AG04449 (cell line): Measurements from ENCODE around the gene MBIP.

ENCODE experiments used
- CTCF ChIA-PET: fragments of 350-600 bp; formaldehyde crosslinking; extraction: SDS; loops from one replicate; lab custom pipeline; 2021; ENCODE audit warnings: antibody characterized with exemption; lab: Yijun Ruan, JAX
- POLR2A ChIA-PET: fragments of 400-600, 350-600 bp; formaldehyde crosslinking; extraction: SDS; loops from one replicate; lab custom pipeline; 2020; ENCODE audit warnings: antibody characterized with exemption, inconsistent platforms; lab: Yijun Ruan, JAX
- DNase-seq: peaks from one replicate; pipeline ENCODE4 v3.0.0-alpha.2; 2010; ENCODE audit warnings: low read depth, low spot score
- H3K4me3 ChIP-seq: 2 replicates; pipeline ENCODE4 v1.5.1; 2011; ENCODE audit warnings: low read depth, mild to moderate bottlenecking, control low read depth, low read length
- TF ChIP-seq, protein P1 (sequence below): IDR thresholded peaks from one replicate; pipeline ENCODE4 v1.5.1; 2011; ENCODE audit warnings: mild to moderate bottlenecking, moderate library complexity, low read length, control low read depth, inconsistent platforms; ENCODE audit not compliant: insufficient read depth; ENCODE audit errors: missing control alignments

Gene MBIP

DNA sequence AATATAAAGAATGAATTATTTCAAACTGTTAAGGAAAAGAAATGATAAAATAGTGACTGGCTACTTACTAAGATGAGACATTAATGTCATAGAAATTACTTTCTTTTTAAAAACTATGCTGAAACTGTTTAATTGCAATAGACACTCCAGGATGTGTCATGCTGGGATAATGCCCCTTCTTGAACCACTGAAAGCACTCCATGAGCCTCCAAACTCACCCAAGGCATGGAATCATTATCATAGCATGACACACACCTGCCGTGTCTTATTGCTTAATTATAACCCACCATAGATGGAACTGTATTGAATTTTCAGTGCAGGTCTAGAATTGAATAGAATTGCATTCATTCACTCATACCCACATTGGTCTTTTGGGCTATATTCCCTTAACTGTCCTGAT, 4.3 kb downstream of the MBIP start:
- ChIA-PET CTCF (no interaction called here), POLR2A (no interaction called here)
- no peak for DNase-seq
- no peak overlapping the region for H3K4me3 ChIP-seq
- TF ChIP-seq, protein P1, sequence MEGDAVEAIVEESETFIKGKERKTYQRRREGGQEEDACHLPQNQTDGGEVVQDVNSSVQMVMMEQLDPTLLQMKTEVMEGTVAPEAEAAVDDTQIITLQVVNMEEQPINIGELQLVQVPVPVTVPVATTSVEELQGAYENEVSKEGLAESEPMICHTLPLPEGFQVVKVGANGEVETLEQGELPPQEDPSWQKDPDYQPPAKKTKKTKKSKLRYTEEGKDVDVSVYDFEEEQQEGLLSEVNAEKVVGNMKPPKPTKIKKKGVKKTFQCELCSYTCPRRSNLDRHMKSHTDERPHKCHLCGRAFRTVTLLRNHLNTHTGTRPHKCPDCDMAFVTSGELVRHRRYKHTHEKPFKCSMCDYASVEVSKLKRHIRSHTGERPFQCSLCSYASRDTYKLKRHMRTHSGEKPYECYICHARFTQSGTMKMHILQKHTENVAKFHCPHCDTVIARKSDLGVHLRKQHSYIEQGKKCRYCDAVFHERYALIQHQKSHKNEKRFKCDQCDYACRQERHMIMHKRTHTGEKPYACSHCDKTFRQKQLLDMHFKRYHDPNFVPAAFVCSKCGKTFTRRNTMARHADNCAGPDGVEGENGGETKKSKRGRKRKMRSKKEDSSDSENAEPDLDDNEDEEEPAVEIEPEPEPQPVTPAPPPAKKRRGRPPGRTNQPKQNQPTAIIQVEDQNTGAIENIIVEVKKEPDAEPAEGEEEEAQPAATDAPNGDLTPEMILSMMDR = no peak

DNA sequence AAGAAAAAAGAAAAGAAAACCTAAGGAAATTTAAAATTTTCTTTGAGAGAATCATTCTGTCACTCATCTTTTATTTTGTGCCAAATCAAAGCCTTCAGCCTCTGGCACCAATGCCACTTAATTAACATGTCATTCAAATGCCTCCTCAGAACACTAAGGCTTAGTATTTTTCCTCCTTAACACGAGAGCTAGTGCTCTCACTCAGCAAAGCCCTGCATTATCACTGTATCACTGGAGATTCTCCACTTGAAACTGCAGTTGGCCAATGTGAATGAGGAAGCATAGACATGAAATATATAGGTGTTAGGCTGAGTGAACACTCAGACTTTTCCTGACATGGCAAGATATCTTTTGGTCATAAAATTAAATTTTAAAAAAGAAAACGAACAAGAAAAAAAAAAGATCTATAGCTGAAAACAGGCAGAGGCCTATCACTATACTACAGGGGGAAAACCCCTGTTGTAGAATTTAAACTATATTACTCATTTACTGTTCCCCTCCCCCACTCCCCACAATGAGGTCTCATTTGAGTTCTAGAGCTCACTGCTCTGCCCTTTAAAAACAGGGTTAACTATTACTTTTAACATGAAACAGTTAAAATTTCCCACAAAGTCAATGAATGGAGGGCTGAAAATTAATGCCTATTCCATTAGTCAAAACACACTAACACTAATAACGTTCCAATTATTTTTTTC, 5.1 kb downstream of the MBIP start:
- TF ChIP-seq, protein P1 = no peak
- H3K4me3 ChIP-seq = no peak overlapping the region
- no peak for DNase-seq
- CTCF ChIA-PET = no interaction called here
- POLR2A ChIA-PET = no interaction called here

DNA sequence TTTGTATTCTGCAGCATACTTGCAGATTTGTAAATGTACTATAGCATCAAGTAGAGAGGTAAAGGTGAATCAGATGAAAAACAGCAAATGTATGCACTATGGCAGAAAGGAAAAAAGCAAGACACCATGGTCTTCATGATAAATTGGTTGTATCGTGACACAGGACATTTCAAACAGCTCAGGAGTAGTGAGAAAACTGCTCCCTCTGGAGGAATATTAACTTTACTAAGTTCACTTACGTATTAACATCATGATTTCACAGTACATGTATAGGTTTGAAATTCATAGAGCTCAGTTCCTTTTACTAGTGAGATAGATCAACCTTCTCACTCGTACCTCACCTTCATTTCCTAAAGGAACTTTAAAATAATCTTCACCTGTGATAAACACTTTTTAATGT, 6.5 kb downstream of the MBIP start:
- CTCF ChIA-PET = interaction anchor here (0.6 to 1.1 kb wide), 3 partner anchors 10 to 244 kb away, joined by 3 read pairs; no protein-coding TSS in a partner anchor
- no peak for DNase-seq
- no peak overlapping the region for H3K4me3 ChIP-seq
- POLR2A ChIA-PET = no interaction called here
- TF ChIP-seq, protein P1 = no peak

DNA sequence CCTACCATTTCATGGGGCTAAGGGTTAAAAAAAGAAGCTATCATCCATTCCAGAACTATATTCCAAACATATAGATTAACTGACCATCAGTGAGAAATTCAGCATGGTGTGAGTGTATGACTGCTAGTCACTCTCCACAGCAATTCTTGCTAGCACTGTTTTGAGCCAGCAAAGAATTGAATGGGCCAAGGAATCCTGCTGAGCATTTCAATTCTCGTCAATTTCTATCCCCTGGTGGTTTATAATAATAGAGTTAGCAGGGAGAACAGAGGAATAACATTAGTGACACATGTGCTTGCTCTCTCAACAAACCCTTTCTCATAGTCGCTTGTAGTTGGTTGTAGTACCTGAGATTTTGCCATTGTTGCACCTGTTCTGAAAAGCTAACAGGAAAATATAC, 7.2 kb downstream of the MBIP start:
- TF ChIP-seq, protein P1 = no peak
- ChIA-PET POLR2A (no interaction called here), CTCF (interaction anchor here (0.6 to 1.1 kb wide), 3 partner anchors 9 to 243 kb away, joined by 3 read pairs; no protein-coding TSS in a partner anchor)
- no peak for DNase-seq
- H3K4me3 ChIP-seq = no peak overlapping the region

DNA sequence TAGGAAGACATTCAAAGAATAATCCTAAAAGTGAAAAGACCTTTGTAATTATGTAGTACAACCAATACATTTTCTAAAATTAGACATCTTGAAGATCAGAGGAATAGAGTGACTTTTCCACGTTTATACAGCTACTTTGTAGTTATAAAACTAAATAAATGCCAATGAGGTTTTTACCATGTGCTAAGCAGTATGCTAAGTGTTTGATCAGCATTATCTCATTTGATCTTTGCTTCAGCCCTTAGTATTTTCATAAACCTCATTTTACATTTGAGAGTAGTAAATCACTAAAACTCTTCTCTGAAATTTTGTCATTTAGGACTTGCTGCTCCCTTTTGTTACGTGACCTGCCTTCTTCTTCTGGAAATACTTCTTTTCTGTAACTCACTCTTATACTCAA, 13.6 kb downstream of the MBIP start:
- no peak for DNase-seq
- CTCF ChIA-PET = no interaction called here
- no peak overlapping the region for H3K4me3 ChIP-seq
- POLR2A ChIA-PET = no interaction called here
- TF ChIP-seq, protein P1 = no peak

DNA sequence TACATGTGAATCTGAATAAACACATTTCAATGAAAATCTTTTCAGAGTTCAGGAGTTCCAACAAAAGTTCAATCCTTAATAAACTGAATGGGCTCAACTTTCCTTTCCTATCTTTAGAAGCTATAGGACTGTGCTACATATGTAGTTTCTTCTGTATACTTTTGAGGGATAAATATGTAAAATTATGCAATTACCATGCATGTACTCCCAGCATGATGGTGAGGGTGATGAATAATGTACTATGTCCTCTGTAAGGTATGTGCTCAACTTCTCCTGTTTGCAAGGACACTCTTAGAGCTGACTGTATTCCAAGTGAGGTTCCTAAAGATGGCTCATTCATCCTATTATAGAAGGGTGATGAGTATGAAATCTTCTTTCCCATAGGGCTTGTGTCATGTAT, 15.5 kb downstream of the MBIP start:
- no peak overlapping the region for H3K4me3 ChIP-seq
- POLR2A ChIA-PET = no interaction called here
- TF ChIP-seq, protein P1 = no peak
- DNase-seq = no peak
- CTCF ChIA-PET = interaction anchor here (0.6 to 1.6 kb wide), 4 partner anchors 9 to 316 kb away, joined by 3 to 5 read pairs (median 4); no protein-coding TSS in a partner anchor
